GM18511 (cell line): ENCODE results near the gene MTURN.
A peak's percentile ranks its signal among the peaks of the same experiment; 100 is the strongest.
"Not testable (repeated sequence)": the region's sequence is repeated elsewhere in the genome, so short reads cannot be mapped to it uniquely, and the experiment has no call there.

Source experiments
- ATAC-seq: cut with Tn5 transposase; IDR thresholded peaks from one replicate; pipeline ENCODE4 v1.9.1; 2021; ENCODE audit warnings: mild to moderate bottlenecking, moderate library complexity; ENCODE audit not compliant: unreplicated experiment

Gene MTURN

DNA sequence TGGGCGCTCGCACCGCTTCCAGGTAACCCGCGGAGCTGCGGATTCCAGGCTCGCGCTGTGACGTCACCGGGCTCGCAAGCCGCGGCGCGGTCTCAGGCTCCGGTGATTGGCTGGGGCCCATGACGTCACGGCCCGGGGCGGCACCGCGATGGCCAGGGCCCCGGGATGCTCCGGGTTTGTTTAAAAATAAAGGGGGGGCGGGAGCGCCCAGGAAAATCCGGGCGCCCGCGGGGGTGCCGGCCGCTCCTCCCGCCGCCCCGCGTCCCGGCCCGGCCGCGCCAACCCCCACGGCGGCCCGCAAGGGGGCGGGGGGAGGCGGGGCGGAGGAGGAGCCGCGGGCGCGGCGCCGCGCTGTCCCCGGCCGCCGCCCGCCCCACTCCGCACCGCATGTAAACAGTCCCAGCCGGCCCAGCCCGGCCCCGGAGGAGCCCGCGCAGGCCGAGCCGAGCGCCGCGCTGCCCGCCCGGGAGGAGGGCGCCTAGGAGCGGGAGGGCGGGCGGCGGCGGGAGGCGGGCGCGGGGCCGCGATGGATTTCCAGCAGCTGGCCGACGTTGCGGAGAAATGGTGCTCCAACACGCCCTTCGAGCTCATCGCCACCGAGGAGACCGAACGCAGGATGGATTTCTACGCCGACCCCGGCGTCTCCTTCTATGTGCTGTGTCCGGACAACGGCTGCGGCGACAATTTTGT, at the start of gene MTURN:
Gene MTURN (plus strand): TSS at position 376 of the 690 bp plus-strand sequence. CDS start 151 bp downstream, at position 527.
- ATAC-seq, result peak; percentile 86

DNA sequence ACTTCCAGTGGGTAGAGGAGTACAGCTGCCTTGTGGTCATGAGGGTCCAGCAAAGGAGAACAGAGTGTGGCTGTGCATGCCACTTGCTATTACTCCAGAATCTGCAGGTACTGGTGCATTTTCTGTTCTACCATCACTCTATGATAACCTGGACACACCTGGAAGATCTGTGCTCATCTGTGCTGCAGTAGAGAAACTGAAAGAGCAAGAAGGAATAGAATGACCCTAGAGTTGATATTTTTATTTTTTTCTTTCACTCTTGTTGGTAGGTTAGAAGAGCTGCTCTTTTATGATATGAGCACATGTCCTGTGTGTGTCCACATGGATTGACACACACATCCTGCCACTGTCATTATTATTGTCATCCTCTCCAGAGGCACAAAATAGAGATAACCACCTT, 48.3 kb upstream of the MTURN start:
- ATAC-seq, result no peak

DNA sequence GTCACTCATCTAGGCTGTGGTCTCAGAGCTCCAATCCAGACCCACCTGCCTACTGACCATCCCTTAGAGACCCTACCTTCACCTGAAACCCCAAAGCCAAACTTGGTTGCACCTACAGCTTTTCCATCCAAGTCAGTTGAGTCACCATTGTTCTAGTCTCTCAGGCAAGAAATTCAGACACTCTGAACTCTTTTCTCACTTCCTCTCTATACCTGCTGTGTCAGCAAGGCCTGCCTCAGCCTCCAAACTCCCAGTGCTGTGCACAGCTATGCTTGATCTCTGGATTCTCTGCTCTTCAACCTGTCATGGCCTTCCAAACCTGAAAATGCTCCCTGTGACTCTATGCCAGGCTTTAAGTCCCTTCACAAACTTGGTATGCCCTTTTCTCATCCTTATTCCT, 47.4 kb upstream of the MTURN start:
- no peak for ATAC-seq

DNA sequence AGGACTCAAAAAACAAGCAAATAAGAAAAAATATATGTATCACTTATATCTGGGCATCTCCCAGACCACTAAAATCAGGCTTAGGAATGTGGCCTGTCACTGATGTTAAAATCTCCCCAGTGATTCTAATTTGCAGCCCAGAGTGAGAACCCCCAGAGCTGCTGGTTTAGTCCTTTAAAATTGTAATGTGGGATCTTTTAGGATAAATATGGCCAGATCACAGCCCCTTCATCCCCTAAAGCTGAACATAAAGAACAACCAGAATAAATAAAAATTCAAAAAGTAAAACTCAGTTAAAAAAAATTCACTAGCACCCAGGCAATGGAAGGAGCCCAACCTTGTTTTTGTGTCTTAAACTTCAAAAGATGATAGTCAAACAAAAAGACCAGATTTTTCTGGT, 46.4 kb upstream of the MTURN start:
- ATAC-seq, result no peak

DNA sequence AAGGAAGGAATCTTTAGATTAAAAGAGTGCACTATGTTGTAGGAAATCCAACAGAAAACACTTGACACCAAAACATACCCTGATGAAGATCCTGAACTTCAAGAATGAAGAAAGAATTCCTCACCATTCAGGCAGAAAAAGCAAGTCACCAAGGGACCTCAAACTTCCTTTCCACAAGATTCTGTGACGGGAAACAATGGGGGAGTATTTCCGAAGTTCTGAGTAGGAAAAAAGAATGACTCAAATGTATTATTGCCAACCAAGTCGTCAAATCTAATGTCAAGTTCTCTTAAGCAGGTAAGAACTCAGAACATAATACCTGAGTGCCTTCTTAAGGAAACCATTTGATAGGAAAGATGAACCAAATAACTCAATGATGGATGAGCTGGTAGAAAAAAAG, 44.7 kb upstream of the MTURN start:
- ATAC-seq, result no peak

DNA sequence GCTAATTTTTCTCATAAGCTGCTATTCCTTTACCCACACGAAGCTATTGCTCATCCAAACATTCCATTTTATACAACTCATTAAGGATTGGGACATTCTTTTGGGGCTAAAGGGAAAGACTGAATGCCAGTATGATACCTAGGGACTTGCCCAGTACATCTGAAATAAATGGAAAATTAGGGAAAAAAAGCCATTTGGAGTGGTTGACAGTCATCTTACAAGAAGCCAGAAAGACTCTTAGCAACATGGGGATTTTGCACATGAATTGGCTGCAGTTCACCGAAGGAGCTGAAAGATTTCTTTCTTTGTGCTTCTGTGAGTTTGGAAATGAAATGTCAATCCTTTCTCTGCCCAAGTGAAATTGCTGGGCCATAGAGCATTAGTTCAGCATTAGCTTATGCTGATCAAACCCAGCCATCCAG, 43.3 kb upstream of the MTURN start:
- no peak for ATAC-seq

DNA sequence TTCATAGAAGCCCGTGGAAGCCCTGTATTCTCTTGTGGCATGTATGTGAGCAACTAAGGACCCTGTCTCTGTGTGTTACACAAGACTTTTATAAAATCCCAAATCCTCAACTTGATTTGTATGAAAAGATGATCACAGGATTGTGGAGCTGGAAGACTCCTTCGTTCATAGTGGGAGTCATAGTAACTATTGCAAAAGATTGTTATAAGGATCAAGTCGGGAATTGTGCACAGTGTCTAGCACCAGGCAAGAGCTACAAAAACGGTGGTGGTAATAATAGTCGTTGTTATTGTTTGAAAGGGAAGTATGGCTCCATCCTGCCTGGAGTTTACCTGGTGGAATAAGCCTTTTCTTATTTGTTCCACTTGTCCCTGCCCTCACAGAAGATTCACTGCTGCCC, 42.8 kb upstream of the MTURN start:
- no peak for ATAC-seq

DNA sequence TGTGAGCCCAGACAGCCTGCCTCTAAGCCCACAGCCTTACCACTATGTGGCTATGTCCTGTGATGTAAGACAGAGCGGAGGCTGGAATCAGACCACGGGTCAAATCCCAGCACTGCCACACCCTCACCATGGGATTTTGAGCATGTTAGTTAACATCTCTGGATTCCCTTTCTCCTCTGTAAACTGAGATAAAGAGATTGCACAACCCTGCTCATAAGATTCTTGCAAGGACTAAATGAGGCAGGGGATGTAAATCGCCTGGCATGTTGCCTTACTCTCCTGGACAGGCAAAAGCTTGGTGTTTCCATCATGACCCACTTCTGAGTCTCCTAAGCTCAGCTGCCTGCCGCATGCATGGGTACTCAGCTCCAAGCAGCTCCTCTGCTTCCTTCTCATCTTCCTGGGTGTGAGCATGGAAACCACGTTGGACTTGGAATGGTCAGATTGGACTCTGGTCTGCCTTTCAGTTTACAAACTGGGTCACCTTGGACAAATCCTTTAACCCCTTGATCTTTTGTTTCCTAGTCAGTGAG, 41.3 kb upstream of the MTURN start:
- ATAC-seq, result no peak

DNA sequence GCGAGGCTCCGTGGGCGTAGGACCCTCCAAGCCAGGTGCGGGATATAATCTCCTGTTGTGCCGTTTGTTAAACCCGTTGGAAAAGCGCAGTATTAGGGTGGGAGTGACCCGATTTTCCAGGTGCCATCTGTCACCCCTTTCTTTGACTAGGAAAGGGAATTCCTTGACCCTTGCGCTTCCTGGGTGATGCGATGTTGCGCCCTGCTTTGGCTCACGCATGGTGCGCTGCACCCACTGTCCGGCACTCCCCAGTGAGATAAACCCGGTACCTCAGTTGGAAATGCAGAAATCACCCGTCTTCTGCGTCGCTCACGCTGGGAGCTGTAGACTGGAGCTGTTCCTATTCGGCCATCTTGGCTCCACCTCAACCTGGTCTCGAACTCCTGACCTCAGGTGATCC, 36.2 kb upstream of the MTURN start:
- not testable (repeated sequence) for ATAC-seq

DNA sequence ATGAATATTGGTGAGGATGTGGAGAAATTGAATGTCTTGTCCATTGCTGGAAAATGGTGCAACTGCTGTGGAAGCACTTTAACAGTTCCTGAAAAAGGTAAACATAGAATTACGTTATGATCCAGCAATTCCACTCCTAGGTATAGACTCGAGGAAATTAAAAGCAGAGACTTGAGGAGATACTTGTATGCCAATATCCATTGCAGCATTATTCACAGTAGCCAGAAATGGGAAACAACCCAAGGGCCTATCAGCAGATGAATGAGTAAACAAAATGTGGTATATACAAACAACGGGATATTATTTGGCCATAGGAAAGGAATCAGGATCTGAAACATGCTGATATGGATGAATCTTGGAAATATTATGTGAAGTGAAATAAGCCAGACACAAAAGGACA, 32.5 kb upstream of the MTURN start:
- no peak for ATAC-seq

DNA sequence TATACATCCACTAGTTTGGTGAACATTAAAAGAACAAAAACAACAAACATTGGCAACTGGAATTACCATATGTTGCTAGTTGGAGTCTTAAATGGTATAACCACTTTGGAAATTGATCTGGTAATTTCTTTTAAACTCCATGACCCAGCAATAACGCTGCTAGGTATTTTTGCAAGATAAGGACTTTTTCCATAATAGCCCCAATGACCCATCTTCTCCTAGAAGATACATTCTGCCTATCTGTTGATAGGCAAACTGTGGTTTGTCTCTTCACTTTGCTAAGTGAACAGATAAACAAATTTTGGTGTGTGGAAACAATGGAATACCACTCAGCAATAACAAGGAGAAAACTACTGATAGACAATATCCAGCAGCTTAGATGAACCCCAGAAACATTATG, 30.6 kb upstream of the MTURN start:
- ATAC-seq, result no peak

DNA sequence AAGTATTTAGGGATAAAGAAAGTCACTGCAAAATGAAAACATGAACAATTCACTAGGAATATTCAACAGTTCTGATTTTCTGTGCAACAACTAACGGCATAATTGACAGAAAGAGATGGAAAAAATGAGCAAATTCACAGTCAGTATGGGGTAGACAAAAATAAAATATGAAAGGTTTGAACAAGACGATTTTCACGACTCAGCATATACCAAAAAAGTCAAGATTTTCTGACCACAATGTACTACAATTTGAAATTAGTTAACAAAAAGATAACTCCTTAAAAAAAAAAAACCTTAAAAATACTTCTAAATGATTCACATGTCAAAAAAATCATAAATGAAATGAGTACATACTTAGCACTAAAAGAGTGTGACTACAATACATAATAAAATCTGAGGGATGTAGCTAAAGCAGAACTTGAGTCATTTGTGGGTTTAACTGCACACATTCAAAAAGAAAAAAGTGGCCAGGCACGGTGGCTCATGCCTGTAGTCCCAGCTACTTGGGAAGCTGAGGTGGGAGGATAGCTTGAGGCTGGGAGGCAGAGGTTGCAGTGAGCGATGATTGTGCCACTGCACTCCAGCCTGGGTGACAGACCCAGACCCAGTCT, 22.6 kb upstream of the MTURN start:
- no peak for ATAC-seq

DNA sequence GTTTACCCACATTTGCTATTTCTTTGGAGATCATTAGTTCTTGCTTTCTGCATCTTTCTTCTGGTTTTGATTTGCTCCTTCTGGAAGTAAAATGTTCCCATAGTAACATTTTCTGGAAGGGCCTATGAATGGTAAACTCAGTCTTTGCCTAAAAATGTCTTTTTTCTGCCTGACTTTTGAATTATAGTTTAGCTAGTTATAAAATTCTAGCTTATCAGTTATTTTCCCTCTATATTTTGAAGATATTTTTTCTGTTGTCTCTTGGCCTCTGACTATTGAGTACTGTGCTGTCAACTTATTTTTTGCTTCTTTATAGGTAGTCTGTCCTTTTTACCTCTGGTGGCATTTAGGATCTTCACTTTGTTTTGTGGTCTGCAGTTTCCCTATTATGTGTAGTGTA, 21.6 kb upstream of the MTURN start:
- ATAC-seq, result no peak

DNA sequence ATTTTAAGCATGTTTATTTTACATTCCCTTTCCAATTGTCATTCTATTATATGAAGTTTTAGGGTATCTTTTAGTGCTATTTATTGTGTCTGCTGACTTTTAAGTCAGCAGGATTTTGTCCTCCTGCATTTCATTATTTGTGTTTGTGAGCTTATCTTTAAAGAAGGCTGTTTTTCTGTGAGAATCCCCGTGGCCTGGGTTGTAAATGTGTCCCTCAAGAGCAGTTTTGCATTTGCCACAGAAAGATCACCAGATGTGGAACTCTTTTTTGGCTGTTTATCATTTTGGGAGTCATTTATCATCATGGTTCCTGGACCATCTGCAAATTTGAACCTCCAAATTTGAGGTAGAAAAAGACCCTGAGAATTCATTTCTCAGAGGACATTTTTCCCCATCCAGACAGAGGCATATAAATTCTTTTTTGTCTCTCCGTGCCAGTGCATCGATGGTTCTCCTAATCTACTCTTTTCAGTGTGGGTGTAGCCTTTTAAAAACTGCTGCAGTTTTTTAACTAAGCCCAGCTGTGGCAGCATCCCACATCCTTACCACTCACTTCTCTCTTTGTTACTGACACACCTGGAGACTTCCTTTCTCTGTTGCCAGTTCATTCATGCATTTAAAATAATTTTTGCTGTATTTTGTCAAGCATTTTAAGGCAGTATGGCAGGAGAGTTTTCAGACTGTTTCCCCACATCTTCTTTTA, 20.1 kb upstream of the MTURN start:
- ATAC-seq, result no peak

DNA sequence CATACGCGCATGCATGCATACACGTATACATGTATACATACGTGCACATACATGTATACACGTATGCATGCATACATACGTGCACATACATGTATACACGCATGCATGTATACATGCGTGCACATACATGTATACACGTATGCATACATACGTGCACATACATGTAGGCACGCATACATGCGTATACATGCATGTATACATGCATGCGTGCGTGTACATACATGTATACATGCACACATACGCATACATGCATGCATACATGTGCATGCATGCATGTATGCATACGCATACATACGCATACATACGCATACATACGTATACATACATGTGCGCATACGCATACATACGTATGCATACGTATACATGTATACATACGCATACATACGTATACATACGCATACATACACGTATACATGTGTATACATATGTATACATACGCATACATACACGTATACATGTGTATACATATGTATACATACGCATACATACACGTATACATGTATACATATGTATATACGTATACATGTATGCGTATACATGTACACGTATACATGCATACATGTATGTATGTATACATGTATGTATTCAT, 19.0 kb upstream of the MTURN start:
- no peak for ATAC-seq

DNA sequence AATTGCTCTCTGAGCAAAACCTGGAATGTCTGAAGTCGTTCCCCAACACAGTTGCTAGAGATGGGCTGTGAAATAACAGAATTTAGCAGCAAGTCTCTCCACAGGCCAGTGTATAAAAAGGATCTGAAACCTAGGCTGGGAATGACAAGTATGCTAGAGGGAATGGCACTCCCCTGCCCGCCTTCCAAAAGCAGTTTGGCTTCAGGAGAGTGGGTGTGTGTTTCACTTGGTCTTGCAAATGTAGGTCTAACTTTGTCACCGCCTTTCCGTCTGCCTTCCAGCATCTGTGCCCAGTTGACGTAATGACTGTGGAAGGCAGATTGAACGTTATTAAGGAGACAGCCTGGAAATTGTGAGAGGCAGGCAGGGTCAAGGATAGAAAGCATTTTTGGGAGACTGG, 18.0 kb upstream of the MTURN start:
- ATAC-seq, result no peak

DNA sequence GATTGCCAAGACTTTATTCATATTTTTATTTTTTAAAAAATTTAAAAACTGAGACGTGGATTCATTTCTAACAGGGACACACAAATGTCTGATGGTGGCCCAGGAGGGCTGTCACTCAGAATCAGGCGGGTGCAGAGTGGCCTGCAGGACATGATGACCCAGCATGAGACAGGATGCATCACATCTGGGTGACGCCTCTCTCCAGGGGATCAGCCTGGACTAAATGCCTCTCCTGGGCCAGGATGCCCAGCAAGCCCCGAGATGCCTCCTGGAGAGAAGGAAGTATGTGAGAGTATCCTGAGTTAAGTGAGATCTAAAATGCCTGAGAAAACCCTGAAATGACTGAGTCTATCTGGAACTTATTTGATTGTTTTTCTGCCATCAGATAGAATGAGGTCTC, 16.9 kb upstream of the MTURN start:
- no peak for ATAC-seq

DNA sequence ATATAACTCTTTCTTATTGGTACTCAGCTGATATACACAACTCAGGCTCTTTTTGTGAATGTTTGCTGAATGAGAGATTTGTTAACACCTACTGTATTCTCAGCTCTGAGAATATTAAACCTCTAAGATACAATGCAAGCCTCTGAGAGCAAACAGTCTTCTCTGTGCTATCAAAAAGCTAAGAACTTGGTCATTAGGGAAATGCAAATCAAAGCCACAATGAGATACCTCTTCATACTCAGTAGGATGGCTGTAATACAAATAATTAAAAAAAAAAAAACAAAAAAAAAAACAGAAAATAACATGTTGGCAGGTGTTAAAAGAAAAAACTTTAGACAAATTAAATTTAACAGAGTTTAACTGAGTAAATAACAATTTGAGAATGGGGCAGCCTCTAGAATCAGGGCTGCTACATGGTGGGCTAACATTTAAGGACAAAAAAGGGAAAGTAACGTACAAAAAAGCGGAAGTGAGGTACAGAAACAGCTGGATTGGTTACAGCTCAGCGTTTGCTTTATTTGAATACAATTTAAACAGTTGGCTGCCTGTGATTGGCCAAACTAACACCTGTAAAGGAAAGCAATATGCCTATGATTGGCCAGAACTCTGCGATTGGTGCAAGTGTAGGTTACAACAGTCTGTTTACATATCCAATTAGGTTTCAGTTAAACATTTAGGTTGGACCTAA, 14.8 kb upstream of the MTURN start:
- no peak for ATAC-seq

DNA sequence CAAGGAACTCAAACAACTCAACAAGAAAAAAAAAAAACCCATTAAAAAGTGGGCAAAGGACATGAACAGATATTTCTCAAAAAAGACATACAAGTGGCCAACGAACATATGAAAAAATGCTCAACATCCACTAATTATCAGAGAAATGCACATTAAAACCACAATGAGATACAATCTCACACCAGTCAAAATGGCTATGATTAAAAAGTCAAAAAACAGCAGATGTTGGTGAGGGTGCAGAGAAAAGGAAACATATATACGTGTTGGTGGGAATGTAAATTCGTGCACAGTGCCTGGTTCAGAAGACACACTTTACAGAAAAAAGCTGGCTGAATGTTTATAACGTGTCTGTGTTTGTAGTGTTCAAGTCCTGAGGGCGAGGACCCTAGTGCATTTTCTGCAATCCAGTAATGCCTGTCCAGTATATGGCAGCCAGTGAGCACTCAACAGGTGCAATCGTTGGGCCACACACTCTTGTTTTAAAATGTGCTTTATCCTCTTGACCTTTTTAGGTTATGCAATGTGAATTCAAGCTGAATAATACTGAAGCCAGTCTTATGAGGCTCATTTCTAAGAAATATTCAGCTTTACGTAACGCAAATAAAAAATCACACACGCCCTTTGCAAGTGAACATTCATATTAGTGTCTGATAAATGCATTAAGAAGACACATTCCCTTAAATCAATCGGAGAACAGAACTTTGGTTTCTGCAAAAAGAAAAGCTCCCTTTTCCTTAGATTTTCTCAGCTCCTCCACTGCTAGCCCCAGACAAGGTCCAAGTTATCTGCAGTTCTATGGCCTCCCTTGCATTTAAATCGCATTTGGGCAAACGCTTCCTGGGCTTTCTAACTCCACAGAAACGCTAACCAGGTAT, 813 bp upstream of the MTURN start:
- ATAC-seq, result peak; percentile 2
